ENCODE data around the gene PCYOX1L.

The PCYOX1L gene

DNA sequence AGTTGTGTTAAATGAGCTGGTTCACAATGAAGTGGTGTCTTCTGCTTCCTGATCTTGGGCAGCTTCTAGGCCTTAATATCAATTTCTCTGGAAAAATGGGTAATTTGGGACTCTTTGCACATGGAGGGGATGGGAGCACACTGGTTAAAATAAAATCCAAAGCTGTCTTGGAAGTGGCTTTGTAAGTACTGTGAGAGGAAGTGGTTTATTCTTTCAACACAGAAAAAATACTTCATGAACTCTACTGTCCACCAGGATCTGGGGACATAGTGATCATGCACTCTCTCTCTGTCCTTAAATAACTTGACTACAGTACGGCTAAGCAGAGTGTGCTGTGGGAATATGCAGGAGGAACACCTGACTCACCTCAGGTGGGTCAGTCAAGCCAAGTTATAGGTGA lies 2.4 kb downstream of the PCYOX1L start:
- Mint-ChIP-seq H3K27ac (no peak overlapping the region), H3K4me3 (peak overlapping the region; percentile 27 to 67 (median 62)), H3K4me1 (peaks cover 13% of the 10 kb centered on the region), H3K36me3 (ENCODE audit: low read depth) (peaks cover 2% of the 10 kb centered on the region), H3K27me3 (ENCODE audit: low read depth) (peaks cover 4% of the 10 kb centered on the region), H3K9me3 (no peaks in the 10 kb centered on the region)
- TF ChIP-seq, protein P1, sequence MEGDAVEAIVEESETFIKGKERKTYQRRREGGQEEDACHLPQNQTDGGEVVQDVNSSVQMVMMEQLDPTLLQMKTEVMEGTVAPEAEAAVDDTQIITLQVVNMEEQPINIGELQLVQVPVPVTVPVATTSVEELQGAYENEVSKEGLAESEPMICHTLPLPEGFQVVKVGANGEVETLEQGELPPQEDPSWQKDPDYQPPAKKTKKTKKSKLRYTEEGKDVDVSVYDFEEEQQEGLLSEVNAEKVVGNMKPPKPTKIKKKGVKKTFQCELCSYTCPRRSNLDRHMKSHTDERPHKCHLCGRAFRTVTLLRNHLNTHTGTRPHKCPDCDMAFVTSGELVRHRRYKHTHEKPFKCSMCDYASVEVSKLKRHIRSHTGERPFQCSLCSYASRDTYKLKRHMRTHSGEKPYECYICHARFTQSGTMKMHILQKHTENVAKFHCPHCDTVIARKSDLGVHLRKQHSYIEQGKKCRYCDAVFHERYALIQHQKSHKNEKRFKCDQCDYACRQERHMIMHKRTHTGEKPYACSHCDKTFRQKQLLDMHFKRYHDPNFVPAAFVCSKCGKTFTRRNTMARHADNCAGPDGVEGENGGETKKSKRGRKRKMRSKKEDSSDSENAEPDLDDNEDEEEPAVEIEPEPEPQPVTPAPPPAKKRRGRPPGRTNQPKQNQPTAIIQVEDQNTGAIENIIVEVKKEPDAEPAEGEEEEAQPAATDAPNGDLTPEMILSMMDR (IDR thresholded peaks at IDR 0.05; ENCODE audit: unreplicated experiment in 3 of 3), result no peak

DNA sequence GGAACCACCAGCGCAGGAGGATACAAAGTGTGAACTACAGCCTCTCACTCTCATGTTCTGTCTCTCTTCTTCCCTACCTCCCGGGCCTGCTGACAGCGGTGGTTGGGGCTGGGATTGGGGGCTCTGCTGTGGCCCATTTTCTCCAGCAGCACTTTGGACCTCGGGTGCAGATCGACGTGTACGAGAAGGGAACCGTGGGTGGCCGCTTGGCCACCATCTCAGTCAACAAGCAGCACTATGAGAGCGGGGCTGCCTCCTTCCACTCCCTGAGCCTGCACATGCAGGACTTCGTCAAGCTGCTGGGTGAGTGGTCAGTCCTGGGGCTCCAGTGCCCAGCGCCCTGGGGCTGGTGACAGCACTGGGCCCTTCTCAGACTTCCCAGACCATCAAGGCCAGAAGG lies 4.7 kb downstream of the PCYOX1L start:
- Mint-ChIP-seq H3K27me3 (ENCODE audit: low read depth) (peaks cover 4% of the 10 kb centered on the region), H3K4me3 (no peak overlapping the region), H3K4me1 (peaks cover 15% of the 10 kb centered on the region), H3K27ac (no peak overlapping the region), H3K9me3 (no peaks in the 10 kb centered on the region), H3K36me3 (ENCODE audit: low read depth) (no peaks in the 10 kb centered on the region)
- TF ChIP-seq, protein P1 (IDR thresholded peaks at IDR 0.05; ENCODE audit: unreplicated experiment in 3 of 3), result no peak

DNA sequence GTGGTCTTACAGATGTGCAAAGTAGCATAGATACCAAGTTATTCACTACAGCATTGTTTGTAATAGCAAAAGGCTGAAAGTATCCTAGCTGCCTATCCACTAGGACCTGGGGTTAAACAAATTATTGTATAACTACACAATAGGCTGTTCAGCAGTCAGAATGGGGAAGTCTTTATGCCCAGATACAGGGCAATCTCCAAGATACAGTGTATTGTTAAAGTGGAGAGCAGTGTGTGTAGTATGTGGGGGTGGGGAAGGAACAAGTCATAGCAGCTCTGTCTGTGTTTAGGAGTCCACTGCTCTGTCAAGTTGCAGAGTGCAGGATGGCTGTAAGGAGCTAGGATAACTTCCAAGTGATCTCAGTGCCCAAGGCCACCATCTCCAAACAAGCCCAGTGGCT lies 5.5 kb downstream of the PCYOX1L start:
- Mint-ChIP-seq H3K27me3 (ENCODE audit: low read depth) (peaks cover 7% of the 10 kb centered on the region), H3K9me3 (no peaks in the 10 kb centered on the region), H3K4me1 (peaks cover 16% of the 10 kb centered on the region), H3K4me3 (no peak overlapping the region), H3K36me3 (ENCODE audit: low read depth) (no peaks in the 10 kb centered on the region), H3K27ac (no peak overlapping the region)
- TF ChIP-seq, protein P1 (IDR thresholded peaks at IDR 0.05; ENCODE audit: unreplicated experiment in 3 of 3), result no peak

- Mint-ChIP-seq H3K27ac (no peak overlapping the region), H3K36me3 (ENCODE audit: low read depth) (no peaks in the 10 kb centered on the region), H3K27me3 (ENCODE audit: low read depth) (peaks cover 7% of the 10 kb centered on the region), H3K4me3 (no peak overlapping the region), H3K4me1 (peaks cover 10% of the 10 kb centered on the region), H3K9me3 (no peaks in the 10 kb centered on the region)
- TF ChIP-seq, protein P1 (IDR thresholded peaks at IDR 0.05; ENCODE audit: unreplicated experiment in 3 of 3), result no peak
Observed at GRCh38 chr5:149363936-149364335, 6.1 kb downstream of the PCYOX1L start.

GRCh38 chr5:149364719-149365118 lies 6.9 kb downstream of the PCYOX1L start:
- no peaks in the 10 kb centered on the region for H3K36me3 Mint-ChIP-seq (ENCODE audit: low read depth)
- H3K27me3 Mint-ChIP-seq (ENCODE audit: low read depth), result peaks cover 7% of the 10 kb centered on the region
- TF ChIP-seq, protein P1 (IDR thresholded peaks at IDR 0.05; ENCODE audit: unreplicated experiment in 3 of 3), result no peak
- no peak overlapping the region for H3K4me3 Mint-ChIP-seq
- peaks cover 12% of the 10 kb centered on the region for H3K4me1 Mint-ChIP-seq
- no peak overlapping the region for H3K27ac Mint-ChIP-seq
- H3K9me3 Mint-ChIP-seq, result no peaks in the 10 kb centered on the region

GRCh38 chr5:149365418-149365817 lies 7.6 kb downstream of the PCYOX1L start:
- TF ChIP-seq, protein P1 (IDR thresholded peaks at IDR 0.05; ENCODE audit: unreplicated experiment in 3 of 3), result no peak
- Mint-ChIP-seq H3K9me3 (no peaks in the 10 kb centered on the region), H3K4me1 (peaks cover 14% of the 10 kb centered on the region), H3K27ac (no peak overlapping the region), H3K4me3 (no peak overlapping the region), H3K36me3 (ENCODE audit: low read depth) (no peaks in the 10 kb centered on the region), H3K27me3 (ENCODE audit: low read depth) (peaks cover 7% of the 10 kb centered on the region)
